Immature natural killer cell (primary cell): ENCODE data around the gene POMC. TPM values are rescaled to one million over a fixed set of nuclear protein-coding genes. Genes with fewer than 3 reads are reported as not detected.
A peak's percentile ranks its signal among the peaks of the same experiment; 100 is the strongest.
"Not testable (repeated sequence)": the region's sequence is repeated elsewhere in the genome, so short reads cannot be mapped to it uniquely, and the experiment has no call there.

ENCODE experiments used
- DNase-seq, 3 donors: peaks; one replicate each; pipeline ENCODE4 v3.0.0; 2022; ENCODE audit warnings: mixed read lengths in 1 of 3
- H3K27ac Mint-ChIP-seq, 6 donors: one replicate each; pipeline ENCODE4 v1.8.0; 2020; ENCODE audit warnings: mixed read lengths in 6 of 6, mild to moderate bottlenecking in 5 of 6, inconsistent platforms in 4 of 6, moderate library complexity in 3 of 6
- H3K27me3 Mint-ChIP-seq, 3 donors: one replicate each; pipeline ENCODE4 v1.8.0; 2020 to 2021; ENCODE audit warnings: low read depth in 3 of 3, mild to moderate bottlenecking in 3 of 3, mixed read lengths in 3 of 3, moderate library complexity in 3 of 3, inconsistent platforms in 1 of 3
- H3K36me3 Mint-ChIP-seq, 3 donors: one replicate each; pipeline ENCODE4 v1.8.0; 2020; ENCODE audit warnings: mixed read lengths in 3 of 3, inconsistent platforms in 2 of 3, mild to moderate bottlenecking in 2 of 3
- H3K4me1 Mint-ChIP-seq, 2 donors: one replicate each; pipeline ENCODE4 v1.8.0; 2020; ENCODE audit warnings: inconsistent platforms in 2 of 2, mild to moderate bottlenecking in 2 of 2, mixed read lengths in 2 of 2, moderate library complexity in 1 of 2
- H3K4me3 Mint-ChIP-seq, 5 donors: one replicate each; pipeline ENCODE4 v1.8.0; 2020; ENCODE audit warnings: mild to moderate bottlenecking in 5 of 5, mixed read lengths in 5 of 5, inconsistent platforms in 3 of 5, moderate library complexity in 3 of 5
- H3K9me3 Mint-ChIP-seq, 6 donors: one replicate each; pipeline ENCODE4 v1.8.0; 2020; ENCODE audit warnings: mild to moderate bottlenecking in 6 of 6, mixed read lengths in 6 of 6, inconsistent platforms in 4 of 6, moderate library complexity in 3 of 6
- polyA plus RNA-seq, 3 donors: library from polyadenylated mRNA; unstranded; fragments of 300-500 nt; fragmentation: Illumina TruSeq; gene quantifications; one replicate each; pipeline ENCODE4 v1.2.3, GENCODE V29; 2021

Gene POMC
- polyA plus RNA-seq, 3 donors from 2014 or later: 7.0 to 15.7 (median 12.8) TPM

GRCh38 chr2:25145803-25146202, 22.6 kb downstream of the POMC start:
- Mint-ChIP-seq H3K4me3 (no peak overlapping the region), H3K36me3 (no peaks in the 10 kb centered on the region), H3K9me3 (no peaks in the 10 kb centered on the region), H3K4me1 (peaks cover 3 to 7% of the 10 kb centered on the region in 2 donors), H3K27me3 (peaks cover 0 to 10% (median 4%) of the 10 kb centered on the region in 3 donors), H3K27ac (no peak overlapping the region)
- DNase-seq: peak; percentile 14 to 26 (median 20)

- H3K4me1 Mint-ChIP-seq: peaks cover 3 to 6% of the 10 kb centered on the region in 2 donors
- H3K9me3 Mint-ChIP-seq: no peaks in the 10 kb centered on the region
- H3K4me3 Mint-ChIP-seq: no peak overlapping the region
- peaks cover 1 to 15% (median 11%) of the 10 kb centered on the region in 3 donors for H3K27me3 Mint-ChIP-seq
- no peak overlapping the region for H3K27ac Mint-ChIP-seq
- no peaks in the 10 kb centered on the region for H3K36me3 Mint-ChIP-seq
- DNase-seq: no peak
These were observed 27.3 kb downstream of the POMC start for GRCh38 chr2:25141120-25141519.

- DNase-seq, H3K4me1 Mint-ChIP-seq, H3K4me3 Mint-ChIP-seq, H3K9me3 Mint-ChIP-seq, H3K27ac Mint-ChIP-seq, H3K36me3 Mint-ChIP-seq: not testable (repeated sequence)
- peaks cover 1 to 15% (median 14%) of the 10 kb centered on the region in 3 donors for H3K27me3 Mint-ChIP-seq
These were observed 27.8 kb downstream of the POMC start for GRCh38 chr2:25140535-25140934.

- Mint-ChIP-seq H3K36me3 (no peaks in the 10 kb centered on the region), H3K4me3 (no peak overlapping the region), H3K27me3 (peaks cover 5 to 36% (median 16%) of the 10 kb centered on the region in 3 donors), H3K4me1 (peaks cover 10 to 13% of the 10 kb centered on the region in 2 donors), H3K9me3 (peaks cover 0 to 3% (median 0%) of the 10 kb centered on the region in 6 donors), H3K27ac (no peak overlapping the region)
- DNase-seq: no peak
These were observed 35.7 kb downstream of the POMC start for GRCh38 chr2:25132693-25133092.

GRCh38 chr2:25132299-25132635, 36.1 kb downstream of the POMC start:
- H3K9me3 Mint-ChIP-seq: peaks cover 0 to 3% (median 0%) of the 10 kb centered on the region in 6 donors
- no peak for DNase-seq
- H3K27ac Mint-ChIP-seq: no peak overlapping the region
- H3K4me1 Mint-ChIP-seq: peaks cover 10 to 13% of the 10 kb centered on the region in 2 donors
- no peaks in the 10 kb centered on the region for H3K36me3 Mint-ChIP-seq
- H3K27me3 Mint-ChIP-seq: peaks cover 5 to 34% (median 16%) of the 10 kb centered on the region in 3 donors
- peak overlapping the region in 1 of 5 donors; percentile 17 for H3K4me3 Mint-ChIP-seq

- peaks cover 0 to 3% (median 0%) of the 10 kb centered on the region in 6 donors for H3K9me3 Mint-ChIP-seq
- H3K4me1 Mint-ChIP-seq: peaks cover 10 to 13% of the 10 kb centered on the region in 2 donors
- H3K27me3 Mint-ChIP-seq: peaks cover 3 to 30% (median 16%) of the 10 kb centered on the region in 3 donors
- peak overlapping the region; percentile 7 to 48 (median 32) for H3K4me3 Mint-ChIP-seq
- no peak overlapping the region for H3K27ac Mint-ChIP-seq
- DNase-seq: no peak
- no peaks in the 10 kb centered on the region for H3K36me3 Mint-ChIP-seq
These were observed 36.6 kb downstream of the POMC start for GRCh38 chr2:25131567-25132298.

GRCh38 chr2:25131253-25131566, 37.2 kb downstream of the POMC start:
- DNase-seq: no peak
- H3K4me3 Mint-ChIP-seq: peak overlapping the region in 3 of 5 donors; percentile 32 to 48 (median 39)
- H3K27ac Mint-ChIP-seq: no peak overlapping the region
- H3K27me3 Mint-ChIP-seq: peaks cover 3 to 30% (median 16%) of the 10 kb centered on the region in 3 donors
- peaks cover 10 to 13% of the 10 kb centered on the region in 2 donors for H3K4me1 Mint-ChIP-seq
- H3K36me3 Mint-ChIP-seq: no peaks in the 10 kb centered on the region
- peaks cover 0 to 3% (median 0%) of the 10 kb centered on the region in 6 donors for H3K9me3 Mint-ChIP-seq

- Mint-ChIP-seq H3K36me3 (no peaks in the 10 kb centered on the region), H3K27me3 (peaks cover 3 to 22% (median 14%) of the 10 kb centered on the region in 3 donors), H3K4me3 (no peak overlapping the region), H3K4me1 (peaks cover 10 to 13% of the 10 kb centered on the region in 2 donors), H3K27ac (no peak overlapping the region), H3K9me3 (peaks cover 0 to 3% (median 0%) of the 10 kb centered on the region in 6 donors)
- DNase-seq: no peak
These were observed 38.4 kb downstream of the POMC start for GRCh38 chr2:25129901-25130520.

- Mint-ChIP-seq H3K9me3 (no peaks in the 10 kb centered on the region), H3K4me1 (peaks cover 16 to 17% of the 10 kb centered on the region in 2 donors), H3K27me3 (peaks cover 4 to 7% (median 5%) of the 10 kb centered on the region in 3 donors), H3K36me3 (no peaks in the 10 kb centered on the region), H3K4me3 (no peak overlapping the region), H3K27ac (no peak overlapping the region)
- DNase-seq: no peak
These were observed 40.7 kb downstream of the POMC start for GRCh38 chr2:25127646-25128045.

- H3K9me3 Mint-ChIP-seq, H3K4me3 Mint-ChIP-seq, H3K36me3 Mint-ChIP-seq, H3K27ac Mint-ChIP-seq, DNase-seq, H3K27me3 Mint-ChIP-seq: not testable (repeated sequence)
- peaks cover 15 to 17% of the 10 kb centered on the region in 2 donors for H3K4me1 Mint-ChIP-seq
These were observed 41.3 kb downstream of the POMC start for GRCh38 chr2:25127071-25127470.

GRCh38 chr2:25125976-25126375, 42.4 kb downstream of the POMC start:
- Mint-ChIP-seq H3K4me3 (no peak overlapping the region), H3K36me3 (no peaks in the 10 kb centered on the region), H3K4me1 (peaks cover 10 to 17% of the 10 kb centered on the region in 2 donors), H3K9me3 (no peaks in the 10 kb centered on the region), H3K27me3 (peaks cover 3 to 5% (median 4%) of the 10 kb centered on the region in 3 donors), H3K27ac (no peak overlapping the region)
- DNase-seq: no peak

- DNase-seq: no peak
- H3K9me3 Mint-ChIP-seq: no peaks in the 10 kb centered on the region
- no peak overlapping the region for H3K4me3 Mint-ChIP-seq
- H3K36me3 Mint-ChIP-seq: no peaks in the 10 kb centered on the region
- peaks cover 1 to 5% (median 2%) of the 10 kb centered on the region in 3 donors for H3K27me3 Mint-ChIP-seq
- H3K27ac Mint-ChIP-seq: no peak overlapping the region
- peaks cover 8 to 17% of the 10 kb centered on the region in 2 donors for H3K4me1 Mint-ChIP-seq
These were observed 43.2 kb downstream of the POMC start for GRCh38 chr2:25125189-25125588.

- no peaks in the 10 kb centered on the region for H3K9me3 Mint-ChIP-seq
- no peak overlapping the region for H3K4me3 Mint-ChIP-seq
- H3K4me1 Mint-ChIP-seq: peaks cover 3 to 7% of the 10 kb centered on the region in 2 donors
- no peaks in the 10 kb centered on the region for H3K36me3 Mint-ChIP-seq
- H3K27ac Mint-ChIP-seq: no peak overlapping the region
- no peak for DNase-seq
- H3K27me3 Mint-ChIP-seq: peaks cover 0 to 2% (median 1%) of the 10 kb centered on the region in 3 donors
These were observed 44.7 kb downstream of the POMC start for GRCh38 chr2:25123682-25124081.

GRCh38 chr2:25122367-25122766, 46.0 kb downstream of the POMC start:
- H3K9me3 Mint-ChIP-seq: no peaks in the 10 kb centered on the region
- no peak overlapping the region for H3K4me3 Mint-ChIP-seq
- H3K27ac Mint-ChIP-seq: no peak overlapping the region
- H3K36me3 Mint-ChIP-seq: no peaks in the 10 kb centered on the region
- peaks cover 1 to 5% (median 4%) of the 10 kb centered on the region in 3 donors for H3K27me3 Mint-ChIP-seq
- peaks cover 3 to 7% of the 10 kb centered on the region in 2 donors for H3K4me1 Mint-ChIP-seq
- DNase-seq: no peak
